Skeletal muscle tissue (tissue), 4 donors: ENCODE results near the gene NANS. TPM values are rescaled to one million over a fixed set of nuclear protein-coding genes. Genes with fewer than 3 reads are reported as not detected.
"Not testable (repeated sequence)": the region's sequence is repeated elsewhere in the genome, so short reads cannot be mapped to it uniquely, and the experiment has no call there.

Source experiments
- H3K27ac ChIP-seq: one replicate; pipeline ENCODE4 v1.7.0; 2013; ENCODE audit warnings: mild to moderate bottlenecking, low read depth, low read length, inconsistent platforms
- H3K27me3 ChIP-seq, 3 donors: one replicate each; pipeline ENCODE4 v1.7.0; 2013; ENCODE audit warnings: low read length in 3 of 3; ENCODE audit not compliant: control insufficient read depth in 3 of 3, insufficient read depth in 3 of 3
- H3K36me3 ChIP-seq, 3 donors: one replicate each; pipeline ENCODE4 v1.7.0; 2013; ENCODE audit warnings: low read length in 3 of 3; ENCODE audit not compliant: control insufficient read depth in 3 of 3, insufficient read depth in 3 of 3
- H3K4me1 ChIP-seq, 3 donors: one replicate each; pipeline ENCODE4 v1.7.0; 2013; ENCODE audit warnings: low read length in 3 of 3, mild to moderate bottlenecking in 3 of 3; ENCODE audit not compliant: control insufficient read depth in 3 of 3, insufficient read depth in 3 of 3
- H3K4me3 ChIP-seq, 3 donors: one replicate each; pipeline ENCODE4 v1.7.0; 2013; ENCODE audit warnings: low read length in 3 of 3
- H3K9ac ChIP-seq, 3 donors: one replicate each; pipeline ENCODE4 v1.7.0; 2013; ENCODE audit warnings: low read length in 3 of 3, mild to moderate bottlenecking in 3 of 3, moderate library complexity in 2 of 3, low read depth in 1 of 3
- H3K9me3 ChIP-seq, 3 donors: one replicate each; pipeline ENCODE4 v1.7.0; 2013; ENCODE audit warnings: low read length in 3 of 3; ENCODE audit not compliant: control insufficient read depth in 3 of 3
- total RNA-seq: library from RNA; depleted of rRNA; stranded (reverse); fragments of >200 nt; gene quantifications from one replicate; pipeline ENCODE4 v1.2.3, GENCODE V29; 2014
- donor health status: Osteomylitis.

Gene NANS
- total RNA-seq, 1 donor from 2014 or later = 32.4 TPM

GRCh38 chr9:98083061-98083501 lies 26.5 kb downstream of the NANS start:
- no peak overlapping the region for H3K4me3 ChIP-seq
- H3K9ac ChIP-seq = no peak overlapping the region
- peaks cover 0 to 15% (median 7%) of the 10 kb centered on the region in 3 donors for H3K4me1 ChIP-seq
- peaks cover 3 to 10% (median 6%) of the 10 kb centered on the region in 3 donors for H3K27me3 ChIP-seq
- no peak overlapping the region for H3K27ac ChIP-seq
- peaks cover 5 to 20% (median 17%) of the 10 kb centered on the region in 3 donors for H3K36me3 ChIP-seq
- H3K9me3 ChIP-seq = no peaks in the 10 kb centered on the region

- no peak overlapping the region for H3K9ac ChIP-seq
- no peaks in the 10 kb centered on the region for H3K9me3 ChIP-seq
- peaks cover 0 to 15% (median 7%) of the 10 kb centered on the region in 3 donors for H3K4me1 ChIP-seq
- peaks cover 3 to 14% (median 7%) of the 10 kb centered on the region in 3 donors for H3K27me3 ChIP-seq
- peaks cover 5 to 18% (median 15%) of the 10 kb centered on the region in 3 donors for H3K36me3 ChIP-seq
- no peak overlapping the region for H3K4me3 ChIP-seq
- no peak overlapping the region for H3K27ac ChIP-seq
These were observed 27.1 kb downstream of the NANS start for GRCh38 chr9:98083566-98084183.

GRCh38 chr9:98084396-98084795 lies 27.9 kb downstream of the NANS start:
- Histone ChIP-seq H3K9ac (no peak overlapping the region), H3K27me3 (peaks cover 4 to 17% (median 7%) of the 10 kb centered on the region in 3 donors), H3K4me3 (no peak overlapping the region), H3K27ac (no peak overlapping the region), H3K4me1 (peaks cover 0 to 15% (median 7%) of the 10 kb centered on the region in 3 donors), H3K9me3 (no peaks in the 10 kb centered on the region), H3K36me3 (peaks cover 5 to 18% (median 15%) of the 10 kb centered on the region in 3 donors)

- Histone ChIP-seq H3K4me1 (peaks cover 0 to 15% (median 7%) of the 10 kb centered on the region in 3 donors), H3K27ac (no peak overlapping the region), H3K9me3 (no peaks in the 10 kb centered on the region), H3K9ac (no peak overlapping the region), H3K36me3 (peaks cover 5 to 18% (median 12%) of the 10 kb centered on the region in 3 donors), H3K4me3 (no peak overlapping the region), H3K27me3 (peaks cover 7 to 20% (median 7%) of the 10 kb centered on the region in 3 donors)
These were observed 28.5 kb downstream of the NANS start for GRCh38 chr9:98085058-98085457.

GRCh38 chr9:98085944-98086343 lies 29.4 kb downstream of the NANS start:
- H3K36me3 ChIP-seq = peaks cover 5 to 15% (median 8%) of the 10 kb centered on the region in 3 donors
- no peak overlapping the region for H3K27ac ChIP-seq
- peaks cover 0 to 15% (median 7%) of the 10 kb centered on the region in 3 donors for H3K4me1 ChIP-seq
- H3K27me3 ChIP-seq = peaks cover 7 to 22% (median 7%) of the 10 kb centered on the region in 3 donors
- H3K9ac ChIP-seq = no peak overlapping the region
- no peak overlapping the region for H3K4me3 ChIP-seq
- no peaks in the 10 kb centered on the region for H3K9me3 ChIP-seq

- Histone ChIP-seq H3K9ac (no peak overlapping the region), H3K4me3 (no peak overlapping the region), H3K27me3 (peaks cover 7 to 22% (median 7%) of the 10 kb centered on the region in 3 donors), H3K4me1 (peaks cover 0 to 10% (median 5%) of the 10 kb centered on the region in 3 donors), H3K36me3 (peaks cover 4 to 11% (median 5%) of the 10 kb centered on the region in 3 donors), H3K27ac (no peak overlapping the region), H3K9me3 (no peaks in the 10 kb centered on the region)
These were observed 29.9 kb downstream of the NANS start for GRCh38 chr9:98086461-98086860.

GRCh38 chr9:98087420-98088354 lies 31.2 kb downstream of the NANS start:
- H3K4me3 ChIP-seq = peak overlapping the region; percentile 38 to 66 (median 39)
- peaks cover 0 to 5% (median 5%) of the 10 kb centered on the region in 3 donors for H3K36me3 ChIP-seq
- H3K27me3 ChIP-seq = peaks cover 7 to 22% (median 11%) of the 10 kb centered on the region in 3 donors
- no peak overlapping the region for H3K27ac ChIP-seq
- H3K9me3 ChIP-seq = no peaks in the 10 kb centered on the region
- peaks cover 0 to 8% (median 5%) of the 10 kb centered on the region in 3 donors for H3K4me1 ChIP-seq
- H3K9ac ChIP-seq = peak overlapping the region in 1 of 3 donors; percentile 40

GRCh38 chr9:98090674-98091073 lies 34.1 kb downstream of the NANS start:
- not testable (repeated sequence) for H3K36me3 ChIP-seq, H3K9ac ChIP-seq, H3K27ac ChIP-seq, H3K4me3 ChIP-seq, H3K4me1 ChIP-seq, H3K9me3 ChIP-seq
- H3K27me3 ChIP-seq = peaks cover 12 to 43% (median 19%) of the 10 kb centered on the region in 3 donors

GRCh38 chr9:98091735-98092612 lies 35.4 kb downstream of the NANS start:
- Histone ChIP-seq H3K36me3 (no peaks in the 10 kb centered on the region), H3K27me3 (peaks cover 15 to 43% (median 19%) of the 10 kb centered on the region in 3 donors)

More at GRCh38 chr9:98091735-98092612, 35.4 kb downstream of the NANS start:
- Histone ChIP-seq H3K9ac (no peak overlapping the region), H3K4me1 (peaks cover 0 to 4% (median 2%) of the 10 kb centered on the region in 3 donors), H3K27ac (no peak overlapping the region), H3K9me3 (no peaks in the 10 kb centered on the region), H3K4me3 (no peak overlapping the region)
